SU-DHL-6 (cell line): Measurements from ENCODE around the gene LTBP1.
A peak's percentile ranks its signal among the peaks of the same experiment; 100 is the strongest.
"Not testable (repeated sequence)": the region's sequence is repeated elsewhere in the genome, so short reads cannot be mapped to it uniquely, and the experiment has no call there.

ENCODE experiments used
- H2AFZ ChIP-seq: fragments of 200-600 bp; sonication (generic); 2 replicates; pipeline ENCODE4 v1.6.1; 2014; ENCODE audit warnings: low read depth, mild to moderate bottlenecking, moderate library complexity, mixed read lengths, antibody characterized with exemption, low read length; ENCODE audit not compliant: severe bottlenecking
- H3F3A ChIP-seq: fragments of 200-600 bp; shearing (Covaris generic); 2 replicates; pipeline ENCODE4 v1.6.0; 2016; ENCODE audit warnings: antibody characterized with exemption, mild to moderate bottlenecking; ENCODE audit not compliant: insufficient read depth
- H3K27ac ChIP-seq: fragments of 200-600 bp; sonication (generic); 2 replicates; pipeline ENCODE4 v1.5.1; 2016; ENCODE audit warnings: low read depth, mild to moderate bottlenecking, low read length, moderate library complexity, mixed read lengths
- H3K27me3 ChIP-seq: fragments of 200-600 bp; sonication (generic), shearing (Covaris generic); 2 replicates; pipeline ENCODE4 v1.6.0; 2014; ENCODE audit warnings: mild to moderate bottlenecking, low read length
- H3K36me3 ChIP-seq: fragments of 200-600 bp; sonication (generic); 2 replicates; pipeline ENCODE4 v1.6.1; 2014; ENCODE audit warnings: mild to moderate bottlenecking, low read length, mixed read lengths
- H3K4me2 ChIP-seq: fragments of 300-600, 200-600 bp; shearing (Covaris generic), sonication (generic); 2 replicates; pipeline ENCODE4 v1.6.0; 2014; ENCODE audit warnings: low read length, low read depth, mild to moderate bottlenecking; ENCODE audit not compliant: poor library complexity, severe bottlenecking
- H3K4me3 ChIP-seq: fragments of 200-600 bp; sonication (generic); 2 replicates; pipeline ENCODE4 v1.5.1; 2014; ENCODE audit warnings: antibody characterized with exemption, low read length, mild to moderate bottlenecking, mixed read lengths; ENCODE audit not compliant: insufficient read depth, poor library complexity, severe bottlenecking
- H3K79me2 ChIP-seq: fragments of 200-600 bp; sonication (generic); 2 replicates; pipeline ENCODE4 v1.6.1; 2014; ENCODE audit warnings: mild to moderate bottlenecking, low read length, moderate library complexity; ENCODE audit not compliant: insufficient read depth
- H3K9ac ChIP-seq: fragments of 200-600 bp; sonication (generic); 2 replicates; pipeline ENCODE4 v1.7.0; 2014; ENCODE audit warnings: mild to moderate bottlenecking, low read length
- H3K9me2 ChIP-seq: fragments of 200-600 bp; sonication (generic); replicated peaks from 2 replicates; pipeline ENCODE4 v1.6.1; 2014; ENCODE audit warnings: low read length; ENCODE audit not compliant: insufficient read depth
- H3K9me3 ChIP-seq: fragments of 200-600 bp; sonication (generic); 2 replicates; pipeline ENCODE4 v1.6.1; 2014; ENCODE audit warnings: low read length, mixed read lengths; ENCODE audit not compliant: insufficient read depth
- H4K20me1 ChIP-seq: fragments of 200-600 bp; sonication (generic); 2 replicates; pipeline ENCODE4 v1.6.1; 2014; ENCODE audit warnings: low read depth, mild to moderate bottlenecking, antibody characterized with exemption, low read length, moderate library complexity, mixed read lengths
- EZH2phosphoT487 ChIP-seq: fragments of 200-600 bp; sonication (generic), shearing (Covaris generic); conservative IDR thresholded peaks from 2 replicates; pipeline ENCODE4 v1.6.1; 2018; ENCODE audit warnings: mild to moderate bottlenecking, antibody characterized with exemption, low read length, moderate library complexity, mixed read lengths
- TF ChIP-seq, protein P1 (sequence below): fragments of 200-600 bp; sonication (generic); IDR thresholded peaks from one replicate; pipeline ENCODE4 v1.5.1; 2017; ENCODE audit warnings: antibody characterized with exemption, mild to moderate bottlenecking, low read length, moderate library complexity; ENCODE audit not compliant: insufficient read depth, poor library complexity, severe bottlenecking

The LTBP1 gene

DNA sequence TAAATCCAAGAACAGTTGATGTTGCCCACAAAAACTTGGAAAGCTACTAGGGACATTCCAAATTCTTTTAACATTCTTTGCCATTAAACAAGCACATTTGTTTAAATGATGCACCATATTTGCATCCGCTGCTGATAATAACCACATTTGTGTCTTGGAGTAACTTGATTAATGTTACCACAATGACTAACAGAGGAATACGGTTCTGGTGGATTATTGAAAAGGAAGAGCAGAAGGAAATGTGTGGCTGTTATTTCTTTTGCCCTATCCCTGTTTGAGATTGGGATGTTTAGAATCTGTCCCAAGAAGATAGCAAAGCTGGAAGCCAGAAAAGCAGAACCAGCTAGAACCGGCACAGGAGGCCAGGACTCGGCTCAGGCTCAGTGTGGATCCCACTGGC is 490.5 kb downstream of the LTBP1 start:
- Histone ChIP-seq H3K27ac (no peak overlapping the region), H2AFZ (no peak overlapping the region), H4K20me1 (no peaks in the 10 kb centered on the region), H3K4me3 (no peak overlapping the region), H3F3A (no peaks in the 10 kb centered on the region), H3K4me2 (no peak overlapping the region), H3K9ac (no peak overlapping the region), H3K36me3 (no peaks in the 10 kb centered on the region), H3K27me3 (no peaks in the 10 kb centered on the region), H3K9me3 (no peaks in the 10 kb centered on the region), H3K9me2 (no peaks in the 10 kb centered on the region), H3K79me2 (no peaks in the 10 kb centered on the region)
- TF ChIP-seq, protein P1, sequence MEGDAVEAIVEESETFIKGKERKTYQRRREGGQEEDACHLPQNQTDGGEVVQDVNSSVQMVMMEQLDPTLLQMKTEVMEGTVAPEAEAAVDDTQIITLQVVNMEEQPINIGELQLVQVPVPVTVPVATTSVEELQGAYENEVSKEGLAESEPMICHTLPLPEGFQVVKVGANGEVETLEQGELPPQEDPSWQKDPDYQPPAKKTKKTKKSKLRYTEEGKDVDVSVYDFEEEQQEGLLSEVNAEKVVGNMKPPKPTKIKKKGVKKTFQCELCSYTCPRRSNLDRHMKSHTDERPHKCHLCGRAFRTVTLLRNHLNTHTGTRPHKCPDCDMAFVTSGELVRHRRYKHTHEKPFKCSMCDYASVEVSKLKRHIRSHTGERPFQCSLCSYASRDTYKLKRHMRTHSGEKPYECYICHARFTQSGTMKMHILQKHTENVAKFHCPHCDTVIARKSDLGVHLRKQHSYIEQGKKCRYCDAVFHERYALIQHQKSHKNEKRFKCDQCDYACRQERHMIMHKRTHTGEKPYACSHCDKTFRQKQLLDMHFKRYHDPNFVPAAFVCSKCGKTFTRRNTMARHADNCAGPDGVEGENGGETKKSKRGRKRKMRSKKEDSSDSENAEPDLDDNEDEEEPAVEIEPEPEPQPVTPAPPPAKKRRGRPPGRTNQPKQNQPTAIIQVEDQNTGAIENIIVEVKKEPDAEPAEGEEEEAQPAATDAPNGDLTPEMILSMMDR, result no peak
- no peak for TF ChIP-seq EZH2phosphoT487

DNA sequence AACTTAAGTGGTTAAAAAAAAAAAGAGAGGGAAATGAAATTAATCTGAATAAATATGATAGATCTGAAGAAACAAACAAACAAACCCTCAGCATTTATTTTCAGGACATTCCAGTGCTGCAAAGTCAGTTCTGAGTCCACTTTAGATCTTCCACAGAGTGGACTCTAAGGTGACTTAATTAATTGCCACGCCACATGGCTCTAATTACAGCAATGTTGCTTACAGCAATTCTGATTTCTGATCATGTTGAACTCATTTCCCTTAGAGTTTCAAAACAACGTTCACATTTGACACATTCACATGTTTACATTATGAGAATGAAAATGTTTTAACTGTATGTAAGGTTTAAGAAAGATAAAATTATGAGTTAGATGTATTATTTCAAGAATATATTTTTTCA is 491.1 kb downstream of the LTBP1 start:
- Histone ChIP-seq H3K9me3 (no peaks in the 10 kb centered on the region), H3K27ac (no peak overlapping the region), H3K9me2 (no peaks in the 10 kb centered on the region), H3K36me3 (no peaks in the 10 kb centered on the region), H4K20me1 (no peaks in the 10 kb centered on the region), H3K9ac (no peak overlapping the region), H3K79me2 (no peaks in the 10 kb centered on the region), H3K27me3 (no peaks in the 10 kb centered on the region), H3K4me3 (no peak overlapping the region), H3F3A (no peaks in the 10 kb centered on the region), H3K4me2 (no peak overlapping the region), H2AFZ (no peak overlapping the region)
- TF ChIP-seq EZH2phosphoT487, result no peak
- TF ChIP-seq, protein P1, result no peak

DNA sequence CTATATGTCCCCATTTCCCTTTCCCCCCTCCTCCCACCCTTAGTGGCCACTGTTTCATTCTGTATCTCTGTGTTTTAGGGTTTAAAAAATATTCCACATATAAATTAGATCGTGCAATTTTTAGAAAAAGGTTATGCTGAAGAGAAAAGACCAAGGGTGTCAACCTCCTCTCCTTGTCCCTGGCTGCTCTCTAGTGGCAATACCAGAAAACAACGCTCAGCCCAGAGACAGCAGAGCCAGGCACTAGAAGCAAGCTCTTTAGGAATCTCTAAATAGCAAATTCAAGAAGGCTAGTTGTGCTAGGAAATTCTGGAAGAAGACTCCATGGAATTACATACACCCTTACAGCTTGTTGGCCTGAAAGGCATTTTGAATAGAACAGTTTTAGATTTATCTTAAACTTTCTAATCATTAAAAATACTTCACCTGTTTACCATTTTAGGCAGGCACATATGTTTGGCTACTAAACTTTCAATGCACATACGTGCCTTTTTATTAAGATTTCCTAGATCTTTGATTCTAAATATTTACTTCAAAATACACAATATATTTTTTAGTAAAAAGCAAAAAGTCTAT is 494.6 kb downstream of the LTBP1 start:
- Histone ChIP-seq H3K27ac (no peak overlapping the region), H3K9me3 (no peaks in the 10 kb centered on the region), H3K27me3 (no peaks in the 10 kb centered on the region), H3K4me3 (no peak overlapping the region), H3K9me2 (no peaks in the 10 kb centered on the region), H3K79me2 (no peaks in the 10 kb centered on the region), H3K4me2 (no peak overlapping the region), H3F3A (no peaks in the 10 kb centered on the region), H3K36me3 (no peaks in the 10 kb centered on the region), H4K20me1 (no peaks in the 10 kb centered on the region), H3K9ac (no peak overlapping the region), H2AFZ (no peak overlapping the region)
- TF ChIP-seq EZH2phosphoT487, result no peak
- TF ChIP-seq, protein P1, result peak; percentile 77

GRCh38 chr2:33442052-33442451 is 495.3 kb downstream of the LTBP1 start:
- H3K9me3 ChIP-seq, H2AFZ ChIP-seq: not testable (repeated sequence)

More at GRCh38 chr2:33442052-33442451, 495.3 kb downstream of the LTBP1 start:
- H3K4me3 ChIP-seq, H3K27me3 ChIP-seq, H3K9ac ChIP-seq, H3K79me2 ChIP-seq, H3K27ac ChIP-seq, H3K9me2 ChIP-seq, H3F3A ChIP-seq, H4K20me1 ChIP-seq, H3K4me2 ChIP-seq, H3K36me3 ChIP-seq: not testable (repeated sequence)
